GM23248 (cell line): ENCODE measurements around the gene SP2.

Experiments
- EZH2 ChIP-seq: fragments of 200-600 bp; sonication (generic); IDR thresholded peaks from 2 replicates; pipeline ENCODE4 v1.6.1; 2018; ENCODE audit warnings: antibody characterized with exemption, mild to moderate bottlenecking; ENCODE audit not compliant: insufficient read depth, poor library complexity, severe bottlenecking
- EZH2phosphoT487 ChIP-seq: fragments of 200-600 bp; sonication (generic); IDR thresholded peaks from 2 replicates; pipeline ENCODE4 v1.6.1; 2018; ENCODE audit warnings: antibody characterized with exemption, moderate library complexity, mild to moderate bottlenecking, low read depth; ENCODE audit not compliant: insufficient read depth

DNA sequence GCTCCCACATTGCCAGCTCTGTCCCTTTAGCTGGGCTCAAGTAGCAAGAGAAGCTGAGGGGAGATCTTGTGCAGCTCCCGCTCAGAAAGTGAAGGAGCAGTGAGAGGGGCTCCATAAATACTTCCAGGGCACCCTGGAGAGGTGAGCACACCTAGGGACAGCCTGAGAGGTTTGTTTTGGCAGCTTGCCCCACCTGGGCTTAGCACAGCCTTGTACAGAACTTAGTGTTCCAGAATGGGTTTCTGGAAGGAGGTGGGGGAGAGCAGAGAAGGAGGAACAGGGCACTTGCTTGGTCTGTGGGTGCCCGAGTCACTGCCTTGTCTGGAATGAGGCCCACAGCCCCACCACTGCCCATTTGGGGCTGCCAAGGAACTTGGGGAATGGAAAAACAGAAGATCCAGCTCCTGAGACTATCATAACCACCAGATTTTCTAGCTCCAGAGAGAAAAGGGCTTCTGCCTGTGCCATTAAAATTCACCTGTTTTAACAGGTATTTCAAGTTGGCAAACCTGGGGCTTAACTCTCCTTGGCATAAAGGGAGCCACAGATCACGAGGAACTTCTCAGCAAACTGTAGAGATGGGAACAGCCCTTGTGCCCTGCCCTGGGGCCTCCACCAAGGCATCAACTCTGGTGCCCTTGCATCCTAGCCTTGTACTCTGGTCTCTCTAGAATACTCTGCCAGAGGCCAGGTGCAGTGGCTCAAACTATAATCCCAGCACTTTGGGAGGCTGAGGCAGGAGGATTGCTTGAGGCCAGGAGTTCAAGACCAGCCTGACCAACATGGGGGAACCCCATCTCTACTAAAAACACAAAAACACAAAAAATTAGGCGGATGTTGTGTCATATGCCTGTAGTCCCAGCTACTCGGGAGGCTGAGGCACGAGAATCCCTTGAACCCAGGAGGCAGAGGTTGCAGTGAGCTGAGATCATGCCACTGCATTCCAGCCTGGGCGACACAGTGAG lies 59.7 kb downstream of the SP2 start:
- TF ChIP-seq EZH2 = no peak
- no peak for TF ChIP-seq EZH2phosphoT487
